ENCODE data around the gene KCTD7. TPM values are rescaled to one million over a fixed set of nuclear protein-coding genes. Genes with fewer than 3 reads are reported as not detected.

The KCTD7 gene
- total RNA-seq, 1 experiment from 2014 or later: 17.3 TPM

GRCh38 chr7:66638309-66639099, 9.8 kb downstream of the KCTD7 start:
- no peak overlapping the region for H3K27ac Mint-ChIP-seq (ENCODE audit: unreplicated experiment)
- ChIA-PET CTCF (interaction anchor here (0.6 kb wide), 1 partner anchor 79 kb away, joined by 3 read pairs; no protein-coding TSS in a partner anchor), POLR2A (no interaction called here)
- H3K36me3 Mint-ChIP-seq (ENCODE audit: insufficient read depth, unreplicated experiment): peaks cover 12% of the 10 kb centered on the region
- no peak for DNase-seq
- Histone ChIP-seq H3K36me3 (ENCODE audit: control insufficient read depth, insufficient read depth, low read length) (peaks cover 2% of the 10 kb centered on the region; the same call in 1 of the 2 replicates), H3K4me3 (ENCODE audit: low read depth, low read length) (no peak overlapping the region), H3K4me1 (peaks cover 22% of the 10 kb centered on the region), H3K27me3 (replicated peaks; ENCODE audit: control insufficient read depth, insufficient read depth, low read length) (no peaks in the 10 kb centered on the region), H3K9me3 (no peaks in the 10 kb centered on the region)
- TF ChIP-seq, protein P1, sequence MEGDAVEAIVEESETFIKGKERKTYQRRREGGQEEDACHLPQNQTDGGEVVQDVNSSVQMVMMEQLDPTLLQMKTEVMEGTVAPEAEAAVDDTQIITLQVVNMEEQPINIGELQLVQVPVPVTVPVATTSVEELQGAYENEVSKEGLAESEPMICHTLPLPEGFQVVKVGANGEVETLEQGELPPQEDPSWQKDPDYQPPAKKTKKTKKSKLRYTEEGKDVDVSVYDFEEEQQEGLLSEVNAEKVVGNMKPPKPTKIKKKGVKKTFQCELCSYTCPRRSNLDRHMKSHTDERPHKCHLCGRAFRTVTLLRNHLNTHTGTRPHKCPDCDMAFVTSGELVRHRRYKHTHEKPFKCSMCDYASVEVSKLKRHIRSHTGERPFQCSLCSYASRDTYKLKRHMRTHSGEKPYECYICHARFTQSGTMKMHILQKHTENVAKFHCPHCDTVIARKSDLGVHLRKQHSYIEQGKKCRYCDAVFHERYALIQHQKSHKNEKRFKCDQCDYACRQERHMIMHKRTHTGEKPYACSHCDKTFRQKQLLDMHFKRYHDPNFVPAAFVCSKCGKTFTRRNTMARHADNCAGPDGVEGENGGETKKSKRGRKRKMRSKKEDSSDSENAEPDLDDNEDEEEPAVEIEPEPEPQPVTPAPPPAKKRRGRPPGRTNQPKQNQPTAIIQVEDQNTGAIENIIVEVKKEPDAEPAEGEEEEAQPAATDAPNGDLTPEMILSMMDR (IDR thresholded peaks at IDR 0.05; ENCODE audit: insufficient read depth in 1 of 2, low read depth in 1 of 2, low read length in 1 of 2, severe bottlenecking in 1 of 2, unreplicated experiment in 1 of 2): no peak
- intact Hi-C loops (cut with micrococcal nuclease; ENCODE audit: unreplicated experiment): no loop called here
- no TSS peak for BruUV-seq (replicated peaks)
- H3K27me3 Mint-ChIP-seq (ENCODE audit: insufficient read depth, unreplicated experiment): no peaks in the 10 kb centered on the region
- H3K4me1 Mint-ChIP-seq (ENCODE audit: low read depth, unreplicated experiment): peaks cover 13% of the 10 kb centered on the region
- no peak overlapping the region for H3K4me3 Mint-ChIP-seq (ENCODE audit: unreplicated experiment)
- no peaks in the 10 kb centered on the region for H3K9me3 Mint-ChIP-seq (ENCODE audit: unreplicated experiment)

- H3K4me1 ChIP-seq: peaks cover 22% of the 10 kb centered on the region
- no peaks in the 10 kb centered on the region for H3K27me3 Mint-ChIP-seq (ENCODE audit: insufficient read depth, unreplicated experiment)
- no peak overlapping the region for H3K4me3 ChIP-seq (ENCODE audit: low read depth, low read length)
- peaks cover 13% of the 10 kb centered on the region for H3K4me1 Mint-ChIP-seq (ENCODE audit: low read depth, unreplicated experiment)
- H3K9me3 Mint-ChIP-seq (ENCODE audit: unreplicated experiment): no peaks in the 10 kb centered on the region
- ChIA-PET CTCF (no interaction called here), POLR2A (no interaction called here)
- TF ChIP-seq, protein P1 (IDR thresholded peaks at IDR 0.05; ENCODE audit: insufficient read depth in 1 of 2, low read depth in 1 of 2, low read length in 1 of 2, severe bottlenecking in 1 of 2, unreplicated experiment in 1 of 2): no peak
- no peak for DNase-seq
- no peak overlapping the region for H3K4me3 Mint-ChIP-seq (ENCODE audit: unreplicated experiment)
- no peaks in the 10 kb centered on the region for H3K9me3 ChIP-seq
- peaks cover 17% of the 10 kb centered on the region for H3K36me3 Mint-ChIP-seq (ENCODE audit: insufficient read depth, unreplicated experiment)
- H3K27ac Mint-ChIP-seq (ENCODE audit: unreplicated experiment): peak overlapping the region; percentile 12
- peaks cover 2% of the 10 kb centered on the region; the same call in 1 of the 2 replicates for H3K36me3 ChIP-seq (ENCODE audit: control insufficient read depth, insufficient read depth, low read length)
- intact Hi-C loops (cut with micrococcal nuclease; ENCODE audit: unreplicated experiment): no loop called here
- BruUV-seq (replicated peaks): no TSS peak
- H3K27me3 ChIP-seq (replicated peaks; ENCODE audit: control insufficient read depth, insufficient read depth, low read length): no peaks in the 10 kb centered on the region
Observed at GRCh38 chr7:66639773-66640172, 11.1 kb downstream of the KCTD7 start.

- no TSS peak for BruUV-seq (replicated peaks)
- Mint-ChIP-seq H3K9me3 (ENCODE audit: unreplicated experiment) (no peaks in the 10 kb centered on the region), H3K4me1 (ENCODE audit: low read depth, unreplicated experiment) (peaks cover 13% of the 10 kb centered on the region), H3K27ac (ENCODE audit: unreplicated experiment) (peak overlapping the region; percentile 49), H3K27me3 (ENCODE audit: insufficient read depth, unreplicated experiment) (no peaks in the 10 kb centered on the region), H3K4me3 (ENCODE audit: unreplicated experiment) (no peak overlapping the region), H3K36me3 (ENCODE audit: insufficient read depth, unreplicated experiment) (peaks cover 17% of the 10 kb centered on the region)
- DNase-seq: peak; percentile 40 to 58
- intact Hi-C loops (cut with micrococcal nuclease; ENCODE audit: unreplicated experiment): no loop called here
- Histone ChIP-seq H3K36me3 (ENCODE audit: control insufficient read depth, insufficient read depth, low read length) (peaks cover 2% of the 10 kb centered on the region; the same call in 1 of the 2 replicates), H3K9me3 (no peaks in the 10 kb centered on the region), H3K4me3 (ENCODE audit: low read depth, low read length) (no peak overlapping the region), H3K27me3 (replicated peaks; ENCODE audit: control insufficient read depth, insufficient read depth, low read length) (no peaks in the 10 kb centered on the region), H3K4me1 (peaks cover 22% of the 10 kb centered on the region)
- ChIA-PET POLR2A (no interaction called here), CTCF (no interaction called here)
- TF ChIP-seq, protein P1 (IDR thresholded peaks at IDR 0.05; ENCODE audit: insufficient read depth in 1 of 2, low read depth in 1 of 2, low read length in 1 of 2, severe bottlenecking in 1 of 2, unreplicated experiment in 1 of 2): no peak
Observed at GRCh38 chr7:66640802-66641525, 12.3 kb downstream of the KCTD7 start.

Data from Caco-2 (cell line).